Loucy (cell line): ENCODE results near the gene CTDSP2.

Source experiments
- H2AFZ ChIP-seq: fragments of 200-600 bp; sonication (generic); 2 replicates; pipeline ENCODE4 v1.6.0; 2016; ENCODE audit warnings: antibody characterized with exemption, mild to moderate bottlenecking, low read length, moderate library complexity
- H3F3A ChIP-seq: fragments of 200-600 bp; 2 replicates; pipeline ENCODE4 v1.6.0; 2016; ENCODE audit warnings: antibody characterized with exemption, low read depth, mild to moderate bottlenecking
- H3K27me3 ChIP-seq: fragments of 200-600 bp; sonication (generic); 2 replicates; pipeline ENCODE4 v1.6.1; 2014; ENCODE audit warnings: low read length, mild to moderate bottlenecking; ENCODE audit not compliant: insufficient read depth, poor library complexity, severe bottlenecking
- H3K36me3 ChIP-seq: fragments of 200-600 bp; sonication (generic); 2 replicates; pipeline ENCODE4 v1.6.1; 2016; ENCODE audit warnings: low read length; ENCODE audit not compliant: insufficient read depth
- H3K4me1 ChIP-seq: fragments of 200-600 bp; sonication (generic); 2 replicates; pipeline ENCODE4 v1.5.1; 2014; ENCODE audit warnings: low read length, mild to moderate bottlenecking; ENCODE audit not compliant: insufficient read depth, poor library complexity, severe bottlenecking
- H3K4me2 ChIP-seq: fragments of 200-600 bp; sonication (generic); 2 replicates; pipeline ENCODE4 v1.6.0; 2014; ENCODE audit warnings: antibody characterized with exemption, low read length, low read depth, mild to moderate bottlenecking; ENCODE audit not compliant: poor library complexity, severe bottlenecking
- H3K4me3 ChIP-seq: fragments of 200-600 bp; sonication (generic); 2 replicates; pipeline ENCODE4 v1.5.1; 2014; ENCODE audit warnings: low read length, mild to moderate bottlenecking, mixed read lengths; ENCODE audit not compliant: poor library complexity, severe bottlenecking
- H3K79me2 ChIP-seq: fragments of 200-600 bp; sonication (generic); 2 replicates; pipeline ENCODE4 v1.6.1; 2014; ENCODE audit warnings: low read length; ENCODE audit not compliant: insufficient read depth
- H3K9ac ChIP-seq: fragments of 200-600 bp; sonication (generic); 2 replicates; pipeline ENCODE4 v1.6.0; 2014; ENCODE audit warnings: mild to moderate bottlenecking, low read depth, low read length, moderate library complexity; ENCODE audit not compliant: poor library complexity, severe bottlenecking
- H3K9me2 ChIP-seq: fragments of 200-600 bp; sonication (generic); replicated peaks from 2 replicates; pipeline ENCODE4 v1.6.1; 2016; ENCODE audit warnings: low read depth, low read length, mixed read lengths
- H3K9me3 ChIP-seq: fragments of 200-600 bp; sonication (generic); 2 replicates; pipeline ENCODE4 v1.6.1; 2014; ENCODE audit warnings: mild to moderate bottlenecking, antibody characterized with exemption, low read length, low read depth; ENCODE audit not compliant: insufficient read depth
- H4K20me1 ChIP-seq: fragments of 200-600 bp; sonication (generic); 2 replicates; pipeline ENCODE4 v1.6.0; 2014; ENCODE audit warnings: antibody characterized with exemption, low read length, mild to moderate bottlenecking; ENCODE audit not compliant: insufficient read depth, poor library complexity, severe bottlenecking
- CTCF ChIP-seq: fragments of 200-600 bp; sonication (generic); conservative IDR thresholded peaks from 2 replicates; pipeline ENCODE4 v1.5.1; 2014; ENCODE audit warnings: mild to moderate bottlenecking, antibody characterized with exemption, low read length
- EZH2phosphoT487 ChIP-seq: fragments of 200-600 bp; IDR thresholded peaks from 2 replicates; pipeline ENCODE4 v1.6.1; 2018; ENCODE audit warnings: antibody characterized with exemption, mild to moderate bottlenecking, moderate library complexity, borderline replicate concordance

Gene CTDSP2

GRCh38 chr12:57885207-57885606 is 38.7 kb upstream of the CTDSP2 start:
- TF ChIP-seq CTCF (no peak), EZH2phosphoT487 (no peak)
- Histone ChIP-seq H3F3A (0 out of 2 replicates have a peak, but pooled peaks cover 8% of the 10 kb centered on the region), H3K9ac (no peak overlapping the region), H4K20me1 (no peaks in the 10 kb centered on the region), H2AFZ (no peak overlapping the region), H3K27me3 (no peaks in the 10 kb centered on the region), H3K4me1 (peaks cover 14% of the 10 kb centered on the region), H3K79me2 (no peaks in the 10 kb centered on the region), H3K9me2 (no peaks in the 10 kb centered on the region), H3K9me3 (no peaks in the 10 kb centered on the region), H3K36me3 (no peaks in the 10 kb centered on the region), H3K4me2 (no peak overlapping the region), H3K4me3 (no peak overlapping the region)

- no peaks in the 10 kb centered on the region for H4K20me1 ChIP-seq
- no peak overlapping the region for H3K9ac ChIP-seq
- 0 out of 2 replicates have a peak, but pooled peaks cover 8% of the 10 kb centered on the region for H3F3A ChIP-seq
- H3K4me1 ChIP-seq: peaks cover 10% of the 10 kb centered on the region
- no peaks in the 10 kb centered on the region for H3K9me2 ChIP-seq
- no peak overlapping the region for H3K4me3 ChIP-seq
- H2AFZ ChIP-seq: no peak overlapping the region
- no peaks in the 10 kb centered on the region for H3K9me3 ChIP-seq
- no peak overlapping the region for H3K4me2 ChIP-seq
- no peak for TF ChIP-seq EZH2phosphoT487
- no peak for TF ChIP-seq CTCF
- no peaks in the 10 kb centered on the region for H3K79me2 ChIP-seq
- H3K36me3 ChIP-seq: no peaks in the 10 kb centered on the region
- H3K27me3 ChIP-seq: no peaks in the 10 kb centered on the region
Observed at GRCh38 chr12:57883700-57884099, 37.2 kb upstream of the CTDSP2 start.

GRCh38 chr12:57883057-57883456 is 36.5 kb upstream of the CTDSP2 start:
- Histone ChIP-seq H3K79me2 (no peaks in the 10 kb centered on the region), H3K9me2 (no peaks in the 10 kb centered on the region), H3K4me3 (no peak overlapping the region), H3K4me1 (peaks cover 4% of the 10 kb centered on the region), H3F3A (0 out of 2 replicates have a peak, but pooled peaks cover 8% of the 10 kb centered on the region), H3K9me3 (no peaks in the 10 kb centered on the region), H4K20me1 (no peaks in the 10 kb centered on the region), H3K4me2 (no peak overlapping the region), H2AFZ (no peak overlapping the region), H3K36me3 (no peaks in the 10 kb centered on the region), H3K9ac (no peak overlapping the region), H3K27me3 (no peaks in the 10 kb centered on the region)
- no peak for TF ChIP-seq EZH2phosphoT487
- no peak for TF ChIP-seq CTCF
